Fibroblast of pulmonary artery (primary cell): ENCODE results near the gene IDS.

ENCODE experiments used
- DNase-seq: peaks from one replicate; pipeline ENCODE4 v3.0.0-alpha.2; 2010; ENCODE audit warnings: low read depth
- H3K4me3 ChIP-seq: replicated peaks from 2 replicates; pipeline ENCODE4 v1.5.1; 2011; ENCODE audit warnings: low read depth, mild to moderate bottlenecking, control low read depth, low read length, moderate library complexity
- CTCF ChIP-seq: IDR thresholded peaks from 2 replicates; pipeline ENCODE4 v1.5.1; 2011; ENCODE audit warnings: mild to moderate bottlenecking, control low read depth, low read length, inconsistent platforms; ENCODE audit errors: missing control alignments

IDS gene

GRCh38 chrX:149453906-149454822, 50.9 kb downstream of the IDS start:
- TF ChIP-seq CTCF, result no peak
- DNase-seq, result no peak
- H3K4me3 ChIP-seq, result no peak overlapping the region

DNA sequence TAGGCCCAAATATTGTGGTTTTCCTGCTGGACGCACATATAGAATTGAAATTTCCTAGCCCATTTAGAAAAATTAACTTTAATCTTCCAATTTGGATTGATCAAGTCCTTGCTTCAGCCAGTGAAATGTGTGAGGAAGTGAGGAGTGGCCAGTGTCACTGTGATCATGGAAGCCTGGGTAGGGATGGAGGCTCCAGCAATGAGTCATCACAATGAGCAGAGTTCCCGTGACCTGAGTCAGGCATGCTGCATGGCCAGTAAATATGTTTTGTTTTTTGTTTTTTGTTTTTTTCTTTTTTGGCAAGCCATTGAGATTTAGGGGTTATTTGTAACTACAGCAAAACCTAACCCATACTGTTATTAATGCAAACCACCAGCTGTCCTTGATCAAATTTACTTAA, 52.1 kb downstream of the IDS start:
- peak; percentile 51 for DNase-seq
- no peak overlapping the region for H3K4me3 ChIP-seq
- no peak for TF ChIP-seq CTCF

- no peak for DNase-seq
- H3K4me3 ChIP-seq, result no peak overlapping the region
- no peak for TF ChIP-seq CTCF
Observed at GRCh38 chrX:149433451-149433850, 71.7 kb downstream of the IDS start.

GRCh38 chrX:149433051-149433450, 72.1 kb downstream of the IDS start:
- no peak for TF ChIP-seq CTCF
- H3K4me3 ChIP-seq, result no peak overlapping the region
- no peak for DNase-seq
